GM12874 (cell line): ENCODE measurements around the gene LRP5.

Source experiments
- CTCF ChIP-seq: IDR thresholded peaks from 2 replicates; pipeline ENCODE4 v1.5.1; 2011; ENCODE audit warnings: low read depth, mild to moderate bottlenecking, control low read depth, low read length, moderate library complexity; ENCODE audit not compliant: insufficient read depth

LRP5 gene

DNA sequence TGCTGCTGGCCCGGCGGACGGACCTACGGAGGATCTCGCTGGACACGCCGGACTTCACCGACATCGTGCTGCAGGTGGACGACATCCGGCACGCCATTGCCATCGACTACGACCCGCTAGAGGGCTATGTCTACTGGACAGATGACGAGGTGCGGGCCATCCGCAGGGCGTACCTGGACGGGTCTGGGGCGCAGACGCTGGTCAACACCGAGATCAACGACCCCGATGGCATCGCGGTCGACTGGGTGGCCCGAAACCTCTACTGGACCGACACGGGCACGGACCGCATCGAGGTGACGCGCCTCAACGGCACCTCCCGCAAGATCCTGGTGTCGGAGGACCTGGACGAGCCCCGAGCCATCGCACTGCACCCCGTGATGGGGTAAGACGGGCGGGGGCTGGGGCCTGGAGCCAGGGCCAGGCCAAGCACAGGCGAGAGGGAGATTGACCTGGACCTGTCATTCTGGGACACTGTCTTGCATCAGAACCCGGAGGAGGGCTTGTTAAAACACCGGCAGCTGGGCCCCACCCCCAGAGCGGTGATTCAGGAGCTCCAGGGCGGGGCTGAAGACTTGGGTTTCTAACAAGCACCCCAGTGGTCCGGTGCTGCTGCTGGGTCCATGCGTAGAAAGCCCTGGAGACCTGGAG lies 74.1 kb downstream of the LRP5 start:
- no peak for TF ChIP-seq CTCF

DNA sequence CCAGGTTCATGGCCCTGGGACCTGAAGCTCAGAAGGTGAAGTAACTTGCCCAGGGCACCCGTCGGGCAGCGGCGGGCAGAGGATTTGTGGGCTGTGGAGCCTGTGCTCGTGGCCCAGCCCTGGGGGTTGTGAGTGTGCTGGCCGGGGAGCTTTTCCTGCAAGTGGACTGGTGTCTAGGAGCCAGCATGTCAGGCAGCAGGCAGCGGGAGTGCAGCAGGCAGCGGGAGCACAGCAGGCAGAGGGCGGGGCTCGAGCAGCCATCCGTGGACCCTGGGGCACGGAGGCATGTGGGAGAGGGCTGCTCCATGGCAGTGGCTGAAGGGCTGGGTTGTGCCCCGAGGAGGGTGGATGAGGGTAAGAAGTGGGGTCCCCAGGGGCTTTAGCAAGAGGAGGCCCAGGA lies 75.4 kb downstream of the LRP5 start:
- TF ChIP-seq CTCF = no peak

DNA sequence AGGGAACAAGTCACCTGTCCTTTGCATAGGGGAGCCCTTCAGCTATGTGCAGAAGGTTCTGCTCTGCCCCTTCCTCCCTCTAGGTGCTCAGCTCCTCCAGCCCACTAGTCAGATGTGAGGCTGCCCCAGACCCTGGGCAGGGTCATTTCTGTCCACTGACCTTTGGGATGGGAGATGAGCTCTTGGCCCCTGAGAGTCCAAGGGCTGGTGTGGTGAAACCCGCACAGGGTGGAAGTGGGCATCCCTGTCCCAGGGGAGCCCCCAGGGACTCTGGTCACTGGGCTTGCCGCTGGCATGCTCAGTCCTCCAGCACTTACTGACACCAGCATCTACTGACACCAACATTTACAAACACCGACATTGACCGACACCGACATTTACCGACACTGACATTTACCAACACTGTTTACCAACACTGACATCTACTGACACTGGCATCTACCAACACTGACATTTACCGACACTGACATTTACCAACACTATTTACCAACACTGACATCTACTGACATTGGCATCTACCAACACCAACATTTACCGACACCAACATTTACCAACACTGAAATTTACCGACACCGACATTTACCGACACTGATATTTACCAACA lies 76.3 kb downstream of the LRP5 start:
- no peak for TF ChIP-seq CTCF

GRCh38 chr11:68390315-68390714 lies 77.9 kb downstream of the LRP5 start:
- no peak for TF ChIP-seq CTCF

DNA sequence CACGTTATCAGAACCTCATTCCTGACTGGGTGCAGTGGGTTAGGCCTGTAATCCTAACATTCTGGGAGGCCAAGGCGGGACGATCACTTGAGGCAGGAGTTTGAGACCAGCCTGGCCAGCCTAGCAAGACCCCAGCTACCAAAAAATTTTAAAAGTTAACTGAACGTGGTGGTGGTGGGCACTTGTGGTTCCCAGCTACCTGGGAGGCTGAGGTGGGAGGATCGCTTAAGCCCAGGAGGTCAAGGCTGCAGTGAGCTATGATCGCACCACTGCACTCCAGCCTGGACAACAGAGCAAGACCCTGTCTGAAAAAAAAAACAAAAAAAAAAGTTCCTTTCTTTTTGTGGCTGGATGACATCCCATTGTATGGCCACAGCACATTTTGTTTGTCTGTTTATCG lies 80.4 kb downstream of the LRP5 start:
- TF ChIP-seq CTCF = no peak

DNA sequence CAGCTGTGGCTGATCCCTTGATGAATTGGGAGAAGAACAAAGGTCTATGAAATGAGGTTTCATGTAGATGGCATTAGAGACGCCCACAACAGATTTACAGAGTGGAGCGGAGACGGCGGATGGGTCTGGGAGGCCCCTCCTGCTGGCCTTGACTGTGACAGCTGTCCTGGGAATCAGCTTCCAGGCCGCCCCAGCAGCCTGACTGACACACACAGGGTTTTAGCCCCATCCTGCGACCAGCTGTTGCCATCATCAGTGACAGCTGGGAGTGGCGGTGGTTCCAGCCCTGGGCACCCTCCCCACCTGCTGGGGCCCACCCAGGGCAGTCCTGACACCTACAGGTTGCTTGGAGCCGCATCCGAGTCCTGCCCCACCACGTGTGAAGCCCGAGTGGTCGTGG lies 84.1 kb downstream of the LRP5 start:
- TF ChIP-seq CTCF = no peak

- TF ChIP-seq CTCF = no peak
These were observed 84.9 kb downstream of the LRP5 start for GRCh38 chr11:68397256-68397655.
